ENCODE data around the gene CGNL1.

CGNL1 gene

DNA sequence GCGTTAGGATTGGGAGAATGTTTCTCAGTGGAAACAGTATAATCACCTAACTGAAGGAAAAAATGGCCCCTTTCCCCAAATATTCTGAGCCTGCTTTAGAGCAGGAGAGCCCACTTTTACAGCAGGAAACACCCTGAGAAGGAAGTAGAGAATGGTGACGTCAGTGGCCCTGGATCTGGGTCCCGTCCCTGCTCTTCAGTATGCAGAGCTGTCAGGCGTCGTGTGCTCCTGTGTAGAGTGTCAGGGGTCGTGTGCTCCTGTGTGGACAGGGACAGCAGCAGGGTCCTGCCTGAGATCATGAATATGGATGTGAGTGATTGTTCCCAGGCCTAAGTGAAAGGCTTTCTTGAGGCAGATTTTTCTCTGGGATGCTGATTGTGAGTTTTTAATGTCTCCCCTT lies 45.2 kb downstream of the CGNL1 start:
- DNase-seq (ENCODE audit: low read depth in 2 of 2, low spot score in 1 of 2) = no peak

DNA sequence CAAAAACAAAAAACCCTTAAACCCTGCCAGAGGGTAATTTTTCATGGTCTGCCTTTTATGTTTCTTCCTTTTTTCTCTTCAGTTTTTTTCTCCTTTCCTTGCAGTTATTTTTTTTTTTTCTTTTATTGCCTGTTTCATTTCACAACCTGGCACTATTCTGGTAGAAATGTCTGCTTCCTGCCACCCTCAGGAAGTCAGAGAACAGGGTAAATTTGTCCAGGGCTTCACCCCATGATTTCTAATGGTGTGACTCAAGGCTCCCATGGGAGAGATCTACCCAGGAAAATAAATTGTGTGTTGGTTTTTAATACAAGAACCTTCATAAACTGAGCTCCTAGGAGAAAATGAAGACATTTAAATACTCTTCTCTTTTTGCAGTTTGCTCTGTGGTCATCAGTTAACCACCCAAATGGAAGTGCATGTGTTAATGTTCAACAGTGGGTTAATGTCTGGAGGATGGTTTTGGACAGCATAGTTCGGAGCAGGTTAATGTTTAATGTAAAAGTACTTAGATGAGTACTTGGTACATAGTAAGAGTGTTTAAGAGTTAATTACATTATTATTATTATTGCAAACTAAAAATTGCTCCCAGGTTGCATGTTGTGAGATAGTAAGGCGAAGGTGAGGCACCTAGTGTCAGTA lies 45.9 kb downstream of the CGNL1 start:
- no peak for DNase-seq (ENCODE audit: low read depth in 2 of 2, low spot score in 1 of 2)

DNA sequence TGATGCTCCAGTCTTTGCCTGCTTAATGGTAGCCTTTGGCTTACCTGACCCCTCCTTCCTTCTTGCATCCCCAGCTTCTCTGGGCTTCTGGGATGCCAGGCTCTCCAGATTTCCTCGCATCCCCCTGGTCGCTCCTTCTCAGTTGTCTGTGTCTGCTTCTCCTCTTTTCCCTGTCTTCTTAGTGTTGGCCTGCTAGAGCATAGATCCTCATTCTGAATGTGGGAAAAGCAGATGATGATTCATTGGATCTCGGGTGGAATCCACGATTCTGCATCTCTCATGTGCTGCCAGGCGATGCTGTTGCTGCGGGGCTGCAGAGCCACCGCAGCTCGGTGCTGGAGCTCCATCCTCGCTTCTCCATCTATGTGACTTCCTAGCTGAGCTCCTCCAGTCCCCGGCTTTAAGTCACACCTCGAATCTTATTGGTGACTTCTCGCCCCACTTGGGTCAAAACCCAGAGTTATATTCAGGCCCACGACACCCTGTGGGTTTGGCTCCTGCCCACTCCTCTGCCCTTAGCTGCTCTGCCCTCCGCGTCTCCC lies 47.4 kb downstream of the CGNL1 start:
- no peak for DNase-seq (ENCODE audit: low read depth in 2 of 2, low spot score in 1 of 2)

DNA sequence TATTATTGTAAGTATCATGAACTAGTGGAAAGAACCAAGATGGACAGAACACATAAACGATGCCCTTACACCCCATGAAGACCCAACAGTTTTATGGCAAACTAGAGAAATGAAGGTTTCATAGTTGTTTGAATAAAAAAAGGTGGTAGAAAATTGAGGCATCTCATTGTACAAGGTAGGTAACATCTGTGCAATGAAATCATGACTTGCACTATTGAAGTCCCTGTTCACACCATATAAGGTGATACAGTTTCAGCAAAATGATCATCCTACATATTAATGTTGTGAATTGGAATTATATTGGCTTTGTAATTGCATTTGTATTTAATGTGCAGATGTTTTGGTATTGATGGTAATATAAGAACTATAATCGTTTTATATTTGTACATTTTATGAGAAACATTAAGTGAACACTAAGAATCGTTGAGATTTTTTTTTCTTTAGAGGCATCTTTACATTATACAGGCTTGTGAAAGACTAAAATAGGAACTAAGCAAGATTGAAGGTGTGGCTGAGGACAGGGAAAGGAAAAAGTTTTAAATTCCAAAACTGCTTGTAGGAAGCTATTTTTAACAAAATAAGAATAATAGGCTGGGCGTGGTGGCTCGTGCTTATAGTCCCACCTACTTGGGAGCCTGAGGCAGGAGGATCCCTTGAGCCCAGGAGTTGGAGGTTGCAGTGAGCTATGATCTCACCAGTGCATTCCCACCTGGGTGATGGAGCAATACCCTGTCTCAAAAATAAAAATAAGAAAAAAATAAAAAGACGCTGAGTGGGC lies 48.5 kb downstream of the CGNL1 start:
- no peak for DNase-seq (ENCODE audit: low read depth in 2 of 2, low spot score in 1 of 2)

DNA sequence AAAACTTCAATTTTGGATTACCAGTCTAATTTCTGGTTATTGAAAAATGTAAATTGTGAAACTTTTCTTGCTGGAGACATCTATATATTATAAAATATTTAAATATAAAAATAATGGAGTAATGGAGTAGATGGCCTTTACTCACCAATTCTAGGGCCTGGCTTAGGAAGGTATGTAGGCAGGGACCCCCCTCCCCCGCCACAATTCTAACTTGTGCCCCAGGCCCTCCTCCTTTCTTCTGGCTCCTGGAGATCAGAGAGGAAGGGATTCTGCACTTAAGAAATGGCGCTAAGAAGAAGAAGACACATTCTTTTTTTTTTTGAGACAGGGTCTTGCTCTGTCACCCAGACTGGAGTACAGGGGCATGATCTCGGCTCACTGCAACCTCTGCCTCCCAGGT lies 49.5 kb downstream of the CGNL1 start:
- no peak for DNase-seq (ENCODE audit: low read depth in 2 of 2, low spot score in 1 of 2)

DNA sequence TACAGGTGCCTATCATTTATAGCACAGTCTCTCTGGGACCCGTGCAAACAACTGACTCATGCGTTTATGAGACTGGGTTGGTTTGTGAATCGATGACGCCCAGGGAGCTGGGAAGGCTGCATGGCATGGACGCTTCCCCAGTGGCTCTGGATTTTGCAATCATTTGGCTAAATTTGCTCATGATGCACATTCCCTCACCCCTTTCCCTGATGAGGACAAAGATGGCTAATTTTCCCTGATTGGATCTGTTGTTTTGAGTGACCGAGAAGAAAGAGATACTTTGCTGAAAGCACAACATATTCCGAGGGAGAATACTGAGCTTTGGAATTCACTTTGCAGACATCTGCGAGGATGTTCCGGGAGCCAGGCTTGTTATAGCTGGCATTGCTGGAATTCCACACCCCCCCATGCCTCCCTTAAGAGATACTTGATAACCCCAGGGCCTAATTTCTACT lies 51.1 kb downstream of the CGNL1 start:
- no peak for DNase-seq (ENCODE audit: low read depth in 2 of 2, low spot score in 1 of 2)

DNA sequence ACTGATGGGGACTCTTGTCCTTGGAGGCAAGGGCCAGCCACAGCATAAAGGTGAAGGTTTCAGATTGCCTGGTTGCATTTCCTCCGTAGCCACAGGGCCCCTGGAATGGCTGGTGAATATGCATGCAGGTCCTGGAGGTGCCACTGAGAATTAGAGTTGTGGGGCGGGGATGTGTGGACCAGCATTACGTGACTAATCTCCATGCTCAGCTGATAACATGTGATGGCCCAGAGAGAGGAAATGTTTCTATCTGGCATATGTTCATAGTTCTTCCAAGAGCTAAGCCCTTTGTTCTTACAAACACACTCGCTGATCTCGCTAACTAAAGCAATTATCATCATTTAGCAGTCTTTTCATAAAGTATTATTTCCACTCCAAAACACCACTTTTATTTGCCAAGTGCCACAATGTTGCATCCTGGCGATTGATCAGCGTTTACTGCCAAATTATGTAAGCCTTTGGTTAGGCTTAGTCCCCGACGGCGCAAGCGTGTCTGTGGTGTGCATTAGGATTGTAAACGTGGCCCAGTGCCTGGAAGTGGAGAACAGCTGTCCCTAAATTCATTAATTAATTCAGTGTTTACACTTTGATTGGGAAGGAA lies 55.9 kb downstream of the CGNL1 start:
- no peak for DNase-seq (ENCODE audit: low read depth in 2 of 2, low spot score in 1 of 2)

DNA sequence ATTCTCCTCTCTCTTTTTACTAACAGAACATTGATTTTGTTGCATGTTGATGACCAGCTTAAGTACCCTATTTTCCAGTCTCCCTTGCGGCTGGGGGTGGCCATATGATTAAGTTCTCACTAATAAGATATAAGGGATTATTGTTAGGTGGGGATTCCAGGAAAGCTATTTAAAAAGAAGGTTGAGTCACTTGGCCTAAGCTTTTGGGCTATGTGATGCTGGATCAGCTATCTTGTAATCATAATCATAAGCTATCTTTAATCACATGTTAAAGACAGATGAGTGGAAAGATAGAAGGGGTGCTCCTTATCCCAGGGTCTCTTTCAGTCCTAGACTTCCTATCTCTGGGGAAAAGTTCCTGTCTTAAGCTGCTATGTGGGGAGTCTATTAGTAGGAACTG lies 59.9 kb downstream of the CGNL1 start:
- DNase-seq (ENCODE audit: low read depth in 2 of 2, low spot score in 1 of 2) = no peak

DNA sequence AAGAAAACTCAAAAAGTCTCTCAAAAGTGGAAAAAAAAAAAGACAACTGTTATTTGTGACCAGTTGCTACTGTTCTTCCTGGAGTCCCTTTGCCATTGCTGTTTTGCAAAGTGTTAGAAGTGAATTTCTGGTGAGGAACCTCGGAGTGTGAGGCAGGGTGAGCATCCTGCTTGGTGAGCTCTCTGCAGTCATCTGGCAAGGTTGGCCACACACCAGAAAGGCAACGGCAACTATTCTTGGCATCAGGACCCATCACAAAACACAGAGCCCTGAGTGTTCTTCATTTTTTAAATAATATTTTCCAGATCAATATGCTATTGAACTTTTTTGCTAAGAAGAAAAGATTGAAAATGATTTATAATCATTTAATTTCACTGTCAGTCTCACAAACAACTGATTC lies 60.7 kb downstream of the CGNL1 start:
- no peak for DNase-seq (ENCODE audit: low read depth in 2 of 2, low spot score in 1 of 2)

DNA sequence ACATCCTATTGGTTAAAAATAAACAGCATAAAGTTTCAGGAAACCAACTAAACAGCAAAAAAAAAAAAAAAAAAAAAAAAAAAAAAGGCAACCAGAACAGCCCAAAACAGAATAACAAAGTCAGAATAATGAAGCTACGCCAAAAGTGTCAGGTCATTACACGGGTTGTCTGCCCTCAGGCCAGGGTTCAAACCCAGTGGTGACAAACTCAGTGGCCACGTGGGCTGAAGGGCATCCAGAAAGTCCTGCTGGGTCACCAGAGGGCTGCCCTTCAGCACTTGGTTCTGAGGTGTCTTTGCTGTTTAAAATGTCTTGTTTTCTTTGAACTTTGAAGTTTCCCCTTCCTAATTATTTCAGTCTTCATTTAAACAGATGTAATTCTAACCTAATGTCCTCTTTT lies 61.3 kb downstream of the CGNL1 start:
- no peak for DNase-seq (ENCODE audit: low read depth in 2 of 2, low spot score in 1 of 2)

DNA sequence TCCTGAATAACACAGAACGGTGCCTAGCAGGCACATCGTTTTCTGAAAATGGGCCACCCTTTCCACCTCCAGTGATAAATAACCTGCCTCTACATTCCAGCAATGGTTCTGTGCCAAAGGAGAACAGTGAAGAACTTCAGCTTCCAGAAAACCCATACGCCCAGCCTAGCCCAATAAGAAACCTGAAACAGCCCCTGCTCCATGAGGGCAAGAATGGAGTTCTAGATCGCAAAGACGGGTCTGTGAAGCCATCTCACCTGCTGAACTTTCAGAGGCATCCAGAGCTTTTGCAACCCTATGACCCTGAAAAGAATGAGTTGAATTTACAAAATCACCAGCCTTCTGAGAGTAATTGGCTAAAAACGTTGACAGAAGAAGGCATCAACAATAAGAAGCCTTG lies 61.9 kb downstream of the CGNL1 start:
- DNase-seq (ENCODE audit: low read depth in 2 of 2, low spot score in 1 of 2) = no peak

DNA sequence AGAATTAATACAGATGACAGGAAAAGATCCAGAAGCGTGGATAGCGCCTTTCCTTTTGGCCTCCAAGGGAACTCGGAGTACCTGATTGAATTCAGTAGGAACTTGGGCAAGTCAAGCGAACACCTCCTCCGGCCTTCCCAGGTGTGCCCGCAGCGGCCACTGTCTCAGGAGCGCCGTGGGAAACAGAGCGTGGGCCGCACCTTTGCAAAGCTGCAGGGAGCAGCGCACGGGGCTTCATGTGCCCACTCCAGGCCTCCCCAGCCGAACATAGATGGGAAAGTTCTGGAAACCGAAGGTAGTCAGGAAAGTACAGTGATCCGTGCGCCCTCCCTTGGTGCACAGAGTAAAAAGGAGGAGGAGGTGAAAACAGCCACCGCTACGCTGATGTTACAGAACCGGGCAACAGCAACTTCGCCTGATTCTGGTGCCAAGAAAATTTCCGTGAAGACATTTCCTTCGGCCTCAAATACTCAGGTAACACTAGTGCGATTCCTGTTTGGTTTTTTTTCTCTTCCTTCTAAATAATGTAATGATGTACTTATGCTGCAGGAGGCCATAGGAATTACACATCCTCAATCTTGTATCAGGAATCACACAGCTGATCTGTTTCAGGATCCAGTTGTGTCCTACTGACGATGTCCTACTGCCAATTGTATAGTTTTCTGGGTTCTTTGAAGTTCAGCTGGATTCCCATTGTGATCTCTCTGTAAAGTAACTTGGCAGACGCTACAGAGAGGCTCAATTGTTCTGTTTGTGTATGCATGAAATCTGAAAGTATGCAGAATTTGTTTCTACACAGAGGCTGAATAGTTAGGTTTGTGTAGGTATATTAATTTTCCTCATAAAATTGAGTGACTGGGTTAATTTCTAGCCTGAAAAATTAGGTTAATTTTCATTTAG lies 63.1 kb downstream of the CGNL1 start:
- DNase-seq (ENCODE audit: low read depth in 2 of 2, low spot score in 1 of 2) = no peak

DNA sequence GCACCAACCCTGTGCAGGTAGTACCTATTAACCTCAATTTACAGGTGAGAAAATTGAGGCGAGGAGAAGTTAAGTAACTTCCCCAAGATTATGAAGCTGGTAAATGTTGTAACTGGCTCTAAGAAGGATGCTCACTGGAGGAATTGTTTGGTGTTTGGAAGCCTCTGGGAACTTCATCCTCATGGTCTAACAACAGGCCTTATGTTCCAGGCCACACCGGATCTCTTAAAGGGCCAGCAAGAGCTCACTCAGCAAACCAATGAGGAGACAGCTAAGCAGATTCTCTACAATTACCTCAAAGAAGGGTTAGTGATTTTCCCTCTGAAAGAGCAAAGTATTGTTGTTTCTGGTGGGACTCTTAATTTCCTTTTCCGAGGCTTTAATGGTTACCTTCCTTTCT lies 63.9 kb downstream of the CGNL1 start:
- no peak for DNase-seq (ENCODE audit: low read depth in 2 of 2, low spot score in 1 of 2)

DNA sequence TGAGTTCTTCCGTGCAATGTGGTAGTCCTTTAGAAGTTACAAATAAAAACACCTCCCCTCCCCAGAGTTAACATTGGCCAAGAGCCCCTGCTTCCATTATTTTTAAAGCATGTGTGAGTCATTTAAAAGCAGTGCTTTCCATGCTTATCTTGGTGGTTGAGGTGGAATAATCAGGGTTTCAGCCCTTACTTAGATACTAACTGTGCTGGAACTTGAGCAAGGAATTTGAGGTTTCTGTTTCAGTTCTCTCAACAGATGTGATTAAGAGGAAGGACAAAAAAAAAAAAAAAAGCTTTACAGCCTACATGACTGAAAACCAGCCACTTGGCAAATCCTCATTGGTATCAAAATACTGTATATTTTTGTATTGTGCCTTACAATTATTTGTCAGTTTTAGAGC lies 64.5 kb downstream of the CGNL1 start:
- DNase-seq (ENCODE audit: low read depth in 2 of 2, low spot score in 1 of 2) = no peak

DNA sequence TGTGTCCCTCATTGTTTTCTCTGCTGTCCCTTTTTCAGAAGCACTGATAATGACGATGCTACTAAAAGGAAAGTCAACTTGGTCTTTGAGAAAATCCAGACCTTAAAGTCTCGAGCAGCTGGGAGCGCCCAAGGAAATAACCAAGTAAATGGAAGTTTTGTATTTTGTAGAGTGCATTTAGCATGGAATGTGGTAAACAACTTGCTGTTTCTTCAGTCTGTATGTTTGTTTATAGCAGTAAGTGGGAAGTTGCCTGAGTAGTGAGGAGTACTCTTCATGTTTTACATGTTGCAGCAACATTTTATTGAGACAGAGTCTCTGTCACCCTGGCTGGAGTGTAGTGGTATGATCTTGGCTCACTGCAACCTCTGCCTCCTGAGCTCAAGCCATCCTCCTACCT lies 66.0 kb downstream of the CGNL1 start:
- no peak for DNase-seq (ENCODE audit: low read depth in 2 of 2, low spot score in 1 of 2)

DNA sequence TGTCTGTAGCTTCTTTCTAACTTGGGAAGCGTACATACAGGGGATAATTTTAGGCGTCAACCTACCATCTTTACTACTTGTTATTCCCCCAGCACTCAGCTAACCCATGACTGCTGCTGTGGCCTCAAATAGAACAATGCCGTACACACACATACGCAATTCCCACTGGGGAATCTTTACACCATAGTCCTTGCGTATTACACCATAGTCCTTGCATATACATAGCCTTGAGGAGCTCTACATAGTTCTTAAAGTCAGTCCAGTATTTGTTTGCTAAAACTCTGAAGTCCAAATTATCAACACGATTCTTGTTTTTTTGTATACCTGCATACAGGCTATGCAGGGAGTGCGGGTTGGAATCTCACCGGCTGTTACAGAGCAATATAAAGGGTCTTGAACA lies 67.2 kb downstream of the CGNL1 start:
- DNase-seq (ENCODE audit: low read depth in 2 of 2, low spot score in 1 of 2) = no peak

DNA sequence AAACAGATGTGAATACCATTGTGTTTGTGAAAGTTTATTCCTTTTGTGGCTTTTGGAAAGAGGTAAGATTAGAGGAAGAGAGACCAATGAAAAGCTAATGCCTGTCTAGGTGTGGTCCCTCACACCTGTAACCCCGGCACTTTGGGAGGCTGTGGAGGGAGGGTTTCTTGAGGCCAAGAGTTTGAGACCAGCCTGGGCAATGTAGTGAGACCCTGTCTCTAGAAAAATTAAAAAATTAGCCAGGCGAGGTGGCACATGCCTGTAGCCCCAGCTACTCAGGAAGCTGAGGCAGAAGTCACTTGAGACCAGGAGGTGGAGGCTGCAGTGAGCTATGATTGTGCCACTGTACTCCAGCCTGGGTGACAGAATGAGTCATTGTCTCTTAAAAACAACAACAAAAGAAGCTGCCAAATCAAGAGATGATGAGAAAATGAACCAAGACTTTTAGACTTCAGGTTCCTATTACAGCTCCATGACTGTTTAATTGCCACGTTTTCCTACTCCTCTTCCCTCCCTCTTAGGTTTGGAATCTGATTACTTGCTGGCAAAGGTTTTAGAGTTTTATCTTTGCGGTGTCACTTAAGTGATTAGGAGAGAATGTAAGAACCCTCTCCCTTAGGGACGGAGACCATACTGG lies 68.7 kb downstream of the CGNL1 start:
- DNase-seq (ENCODE audit: low read depth in 2 of 2, low spot score in 1 of 2) = no peak

DNA sequence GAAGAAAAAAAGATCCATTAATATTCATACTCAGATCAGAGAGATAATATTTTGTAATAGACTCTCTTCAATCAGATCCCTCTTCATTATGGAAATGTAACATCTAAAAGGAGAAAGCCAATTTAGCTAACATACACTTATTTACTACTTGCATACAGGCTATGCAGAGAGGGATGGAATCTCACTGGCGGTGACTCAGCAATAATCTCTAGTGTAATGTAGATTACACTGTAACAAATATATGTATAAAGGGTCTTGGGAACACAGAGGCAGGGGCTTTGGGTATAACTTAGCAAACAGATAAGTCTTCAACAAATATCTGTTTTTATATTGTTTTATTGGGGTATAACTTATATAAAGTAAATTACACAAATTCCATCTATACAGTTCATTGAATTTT lies 69.6 kb downstream of the CGNL1 start:
- no peak for DNase-seq (ENCODE audit: low read depth in 2 of 2, low spot score in 1 of 2)

DNA sequence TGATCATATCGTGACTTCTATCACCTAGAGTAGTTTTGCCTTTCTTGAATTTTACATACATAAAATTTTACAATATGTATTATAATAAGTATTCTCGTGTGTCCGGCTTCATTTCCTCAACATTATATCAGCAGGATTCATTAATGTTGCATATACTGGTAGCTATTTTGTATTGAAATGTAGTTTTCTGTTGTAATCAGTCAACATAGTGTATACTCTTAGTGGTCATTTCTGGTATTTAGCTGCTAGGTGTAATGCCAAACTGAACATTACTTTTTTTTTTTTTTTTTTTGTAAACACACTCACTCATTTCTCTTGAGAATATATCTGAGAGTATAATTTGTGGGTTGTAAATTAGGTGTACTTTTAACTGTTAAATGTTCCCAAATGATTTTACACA lies 70.1 kb downstream of the CGNL1 start:
- no peak for DNase-seq (ENCODE audit: low read depth in 2 of 2, low spot score in 1 of 2)

DNA sequence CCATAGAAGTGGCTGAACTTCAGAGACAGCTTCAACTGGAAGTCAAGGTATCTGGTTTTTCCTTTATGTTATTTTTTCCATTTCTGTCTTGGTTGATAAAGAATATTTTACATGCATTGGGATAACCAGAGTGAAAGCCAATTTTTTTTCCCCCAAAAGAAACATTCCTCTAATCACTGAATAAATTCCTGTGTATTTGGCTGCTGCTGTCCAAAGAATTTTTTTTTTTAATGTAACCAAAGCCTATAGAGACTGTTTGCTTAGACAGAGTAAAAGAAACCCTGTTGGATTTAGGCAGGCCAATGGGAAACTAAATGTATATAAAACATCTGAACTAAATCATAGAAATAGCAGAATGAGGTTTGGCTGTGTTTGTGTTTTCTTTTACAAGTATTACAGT lies 75.2 kb downstream of the CGNL1 start:
- DNase-seq (ENCODE audit: low read depth in 2 of 2, low spot score in 1 of 2) = no peak
